ENCODE measurements around the gene CMSS1. TPM values are rescaled to one million over a fixed set of nuclear protein-coding genes. Genes with fewer than 3 reads are reported as not detected.

The CMSS1 gene
- total and polyA plus RNA-seq, 8 donors: 2.7 to 33.3 (median 22.1) TPM

DNA sequence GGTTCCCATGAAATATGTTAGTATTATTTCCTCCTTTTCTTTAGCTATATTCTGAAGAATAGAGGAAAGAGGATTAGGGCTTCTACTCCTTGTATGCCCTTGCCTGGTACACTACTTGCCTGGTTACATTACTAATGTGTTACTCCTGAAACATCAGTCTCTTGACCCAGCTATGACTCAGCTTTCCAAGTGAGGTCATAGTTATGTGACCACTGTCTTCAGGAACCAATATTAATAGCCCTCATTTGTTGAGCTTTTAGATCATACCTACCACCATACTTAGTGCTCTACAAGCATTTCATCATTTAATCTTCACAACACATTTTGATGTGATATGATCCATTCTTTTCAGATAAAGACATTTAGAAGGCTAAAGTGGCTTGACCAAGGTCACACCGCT is 60.3 kb downstream of the CMSS1 start:
- 92 to 100% (median 98%) methylated on average over 1 of the region's 1 CpG for WGBS, 5 donors
- no peak overlapping the region for H3K4me3 ChIP-seq
- peak in 1 of 2 donors; percentile 58 for DNase-seq
- no peak for TF ChIP-seq EP300 (IDR thresholded peaks at IDR 0.05)
- no peak for TF ChIP-seq POLR2A (IDR thresholded peaks at IDR 0.05)
- TF ChIP-seq POLR2AphosphoS5 (IDR thresholded peaks at IDR 0.05): peak in 2 of 3 donors; percentile 68 to 72
- TF ChIP-seq CTCF (IDR thresholded peaks at IDR 0.05): no peak
- peak overlapping the region in 4 of 5 donors; percentile 89 to 96 (median 92) for H3K27ac ChIP-seq
- H3K36me3 ChIP-seq: no peaks in the 10 kb centered on the region
- no peaks in the 10 kb centered on the region for H3K27me3 ChIP-seq
- H3K4me1 ChIP-seq: peaks cover 2 to 50% (median 23%) of the 10 kb centered on the region in 4 donors
- intact Hi-C loops (cut with DNase I; ENCODE audit: low total_unique reads): no loop called here
- no peaks in the 10 kb centered on the region for H3K9me3 ChIP-seq

GRCh38 chr3:99879275-99879674 is 61.6 kb downstream of the CMSS1 start:
- 96 to 99% (median 97%) methylated on average over 2 of the region's 2 CpGs for WGBS, 5 donors

GRCh38 chr3:99881121-99881524 is 63.5 kb downstream of the CMSS1 start:
- H3K27me3 ChIP-seq: no peaks in the 10 kb centered on the region
- peaks cover 7 to 52% (median 29%) of the 10 kb centered on the region in 4 donors for H3K4me1 ChIP-seq
- no peaks in the 10 kb centered on the region for H3K9me3 ChIP-seq
- TF ChIP-seq POLR2A (IDR thresholded peaks at IDR 0.05) (no peak), POLR2AphosphoS5 (IDR thresholded peaks at IDR 0.05) (peak in 1 of 3 donors; percentile 29)
- H3K36me3 ChIP-seq: no peaks in the 10 kb centered on the region
- 55 to 76% (median 68%) methylated on average over 2 of the region's 2 CpGs for WGBS, 5 donors
- DNase-seq: peak in 1 of 2 donors; percentile 62
- H3K4me3 ChIP-seq: no peak overlapping the region
- H3K27ac ChIP-seq: peak overlapping the region in 4 of 5 donors; percentile 31 to 96 (median 64)
- intact Hi-C loops (cut with DNase I; ENCODE audit: low total_unique reads): no loop called here

More at GRCh38 chr3:99879275-99879674, 61.6 kb downstream of the CMSS1 start:
- no peak for TF ChIP-seq EP300 (IDR thresholded peaks at IDR 0.05)
- no peak for TF ChIP-seq CTCF (IDR thresholded peaks at IDR 0.05)
- TF ChIP-seq POLR2A (IDR thresholded peaks at IDR 0.05): no peak
- no peak for TF ChIP-seq POLR2AphosphoS5 (IDR thresholded peaks at IDR 0.05)
- H3K27ac ChIP-seq: peak overlapping the region in 2 of 5 donors; percentile 92 to 96
- peaks cover 0 to 44% (median 24%) of the 10 kb centered on the region in 4 donors for H3K4me1 ChIP-seq
- H3K4me3 ChIP-seq: no peak overlapping the region
- intact Hi-C loops (cut with DNase I; ENCODE audit: low total_unique reads): no loop called here
- H3K36me3 ChIP-seq: no peaks in the 10 kb centered on the region
- no peaks in the 10 kb centered on the region for H3K9me3 ChIP-seq
- no peak for DNase-seq
- H3K27me3 ChIP-seq: no peaks in the 10 kb centered on the region

DNA sequence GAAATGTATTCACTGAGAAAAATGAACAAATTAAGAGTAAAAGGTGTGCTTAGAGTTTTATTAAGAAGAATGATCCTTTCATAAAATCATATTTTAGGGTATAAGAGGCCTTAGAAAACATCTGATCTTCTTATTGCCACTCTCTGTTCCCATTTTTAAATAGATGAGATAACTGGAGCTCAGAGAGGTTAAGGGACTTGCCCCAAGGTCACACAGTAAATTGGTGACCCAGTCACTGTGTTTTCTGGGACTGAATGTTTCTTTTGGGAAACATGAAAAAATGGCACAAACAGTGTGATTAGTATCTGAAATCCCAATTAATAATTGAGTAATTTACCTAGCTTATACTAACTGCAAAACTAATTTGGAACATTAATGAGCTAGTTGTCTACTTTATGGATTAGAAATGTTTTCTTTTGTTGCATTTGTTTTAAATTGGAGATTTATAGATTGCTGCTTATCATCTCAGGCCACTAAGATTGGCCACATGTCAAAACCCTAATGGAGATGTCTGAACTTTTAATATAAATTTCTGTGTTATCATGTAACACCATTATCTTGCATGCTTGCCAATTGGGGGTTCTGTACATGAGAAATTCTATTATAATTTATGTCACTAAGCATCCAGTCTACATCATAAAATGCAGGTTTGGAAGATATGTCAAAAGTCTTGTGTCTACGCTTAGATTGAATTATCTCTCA is 64.9 kb downstream of the CMSS1 start:
- H3K4me1 ChIP-seq: peaks cover 7 to 37% (median 23%) of the 10 kb centered on the region in 4 donors
- no peak for TF ChIP-seq CTCF (IDR thresholded peaks at IDR 0.05)
- no peak for TF ChIP-seq POLR2AphosphoS5 (IDR thresholded peaks at IDR 0.05)
- no peak for TF ChIP-seq POLR2A (IDR thresholded peaks at IDR 0.05)
- no peak for TF ChIP-seq EP300 (IDR thresholded peaks at IDR 0.05)
- H3K36me3 ChIP-seq: no peaks in the 10 kb centered on the region
- H3K9me3 ChIP-seq: no peaks in the 10 kb centered on the region
- 81 to 100% (median 94%) methylated on average over 1 of the region's 1 CpG for WGBS, 5 donors
- H3K27me3 ChIP-seq: no peaks in the 10 kb centered on the region
- H3K4me3 ChIP-seq: no peak overlapping the region
- peak overlapping the region in 2 of 5 donors; percentile 70 to 96 for H3K27ac ChIP-seq
- intact Hi-C loops (cut with DNase I; ENCODE audit: low total_unique reads): no loop called here
- DNase-seq: no peak

- H3K27me3 ChIP-seq: no peaks in the 10 kb centered on the region
- H3K9me3 ChIP-seq: no peaks in the 10 kb centered on the region
- H3K27ac ChIP-seq: peak overlapping the region in 1 of 5 donors; percentile 70
- intact Hi-C loops (cut with DNase I; ENCODE audit: low total_unique reads): no loop called here
- peaks cover 7 to 32% (median 21%) of the 10 kb centered on the region in 4 donors for H3K4me1 ChIP-seq
- TF ChIP-seq EP300 (IDR thresholded peaks at IDR 0.05): no peak
- TF ChIP-seq CTCF (IDR thresholded peaks at IDR 0.05): no peak
- no peak for TF ChIP-seq POLR2A (IDR thresholded peaks at IDR 0.05)
- no peak for TF ChIP-seq POLR2AphosphoS5 (IDR thresholded peaks at IDR 0.05)
- H3K36me3 ChIP-seq: no peaks in the 10 kb centered on the region
- WGBS, 5 donors: 78 to 91% (median 88%) methylated on average over 2 of the region's 2 CpGs
- no peak for DNase-seq
- no peak overlapping the region for H3K4me3 ChIP-seq
These were observed 65.4 kb downstream of the CMSS1 start for GRCh38 chr3:99883138-99883461.
